ENCODE results near the gene WDR4. TPM values are rescaled to one million over a fixed set of nuclear protein-coding genes. Genes with fewer than 3 reads are reported as not detected.

The WDR4 gene
- total RNA-seq, 1 donor from 2014 or later: 5.7 TPM

GRCh38 chr21:42861311-42861847, 18.0 kb downstream of the WDR4 start:
- Histone ChIP-seq H3F3A (ENCODE audit: low read depth) (no peaks in the 10 kb centered on the region), H3K9ac (no peak overlapping the region), H3K27me3 (no peaks in the 10 kb centered on the region), H3K4me3 (no peak overlapping the region), H3K79me2 (ENCODE audit: low read depth) (peaks cover 31% of the 10 kb centered on the region), H3K4me2 (no peak overlapping the region), H2AFZ (replicated peaks) (no peak overlapping the region), H3K9me3 (ENCODE audit: low read depth) (no peaks in the 10 kb centered on the region), H3K27ac (no peak overlapping the region), H4K20me1 (ENCODE audit: low read depth) (peaks cover 10% of the 10 kb centered on the region), H3K36me3 (no peaks in the 10 kb centered on the region), H3K4me1 (no peaks in the 10 kb centered on the region)
- H3K27me3 Mint-ChIP-seq (ENCODE audit: insufficient read depth, low read depth): peaks cover 2% of the 10 kb centered on the region
- TF ChIP-seq EZH2phosphoT487 (IDR thresholded peaks at IDR 0.05) (no peak), EZH2 (IDR thresholded peaks at IDR 0.05) (no peak), CTCF (IDR thresholded peaks at IDR 0.05) (no peak)
- peaks cover 2% of the 10 kb centered on the region for H3K4me1 Mint-ChIP-seq
- H3K9me3 Mint-ChIP-seq: no peaks in the 10 kb centered on the region
- no peak for DNase-seq (ENCODE audit: low spot score)
- H3K27ac Mint-ChIP-seq: no peak overlapping the region
- H3K4me3 Mint-ChIP-seq: no peak overlapping the region
- H3K36me3 Mint-ChIP-seq: peaks cover 16% of the 10 kb centered on the region

- no peaks in the 10 kb centered on the region for H3K9me3 ChIP-seq (ENCODE audit: low read depth)
- Mint-ChIP-seq H3K4me3 (no peak overlapping the region), H3K36me3 (peaks cover 11% of the 10 kb centered on the region), H3K4me1 (peaks cover 2% of the 10 kb centered on the region), H3K27ac (no peak overlapping the region), H3K9me3 (no peaks in the 10 kb centered on the region), H3K27me3 (ENCODE audit: insufficient read depth, low read depth) (peaks cover 5% of the 10 kb centered on the region)
- no peak overlapping the region for H2AFZ ChIP-seq (replicated peaks)
- H3K36me3 ChIP-seq: no peaks in the 10 kb centered on the region
- H3K79me2 ChIP-seq (ENCODE audit: low read depth): peaks cover 22% of the 10 kb centered on the region
- no peak for TF ChIP-seq EZH2 (IDR thresholded peaks at IDR 0.05)
- TF ChIP-seq CTCF (IDR thresholded peaks at IDR 0.05): no peak
- TF ChIP-seq EZH2phosphoT487 (IDR thresholded peaks at IDR 0.05): no peak
- no peak overlapping the region for H3K4me3 ChIP-seq
- H3K27me3 ChIP-seq: no peaks in the 10 kb centered on the region
- H4K20me1 ChIP-seq (ENCODE audit: low read depth): peaks cover 10% of the 10 kb centered on the region
- no peak overlapping the region for H3K27ac ChIP-seq
- no peak overlapping the region for H3K9ac ChIP-seq
- DNase-seq (ENCODE audit: low spot score): no peak
- no peaks in the 10 kb centered on the region for H3K4me1 ChIP-seq
- no peak overlapping the region for H3K4me2 ChIP-seq
- H3F3A ChIP-seq (ENCODE audit: low read depth): no peaks in the 10 kb centered on the region
These were observed 19.0 kb downstream of the WDR4 start for GRCh38 chr21:42860345-42860744.

GRCh38 chr21:42859891-42860230, 19.5 kb downstream of the WDR4 start:
- Mint-ChIP-seq H3K9me3 (no peaks in the 10 kb centered on the region), H3K27ac (no peak overlapping the region), H3K36me3 (peaks cover 11% of the 10 kb centered on the region), H3K4me3 (no peak overlapping the region), H3K27me3 (ENCODE audit: insufficient read depth, low read depth) (peaks cover 5% of the 10 kb centered on the region), H3K4me1 (peaks cover 2% of the 10 kb centered on the region)
- Histone ChIP-seq H3K36me3 (no peaks in the 10 kb centered on the region), H3K9me3 (ENCODE audit: low read depth) (no peaks in the 10 kb centered on the region), H3K79me2 (ENCODE audit: low read depth) (peaks cover 17% of the 10 kb centered on the region), H4K20me1 (ENCODE audit: low read depth) (peaks cover 10% of the 10 kb centered on the region), H3K4me2 (no peak overlapping the region), H3K9ac (no peak overlapping the region), H2AFZ (replicated peaks) (no peak overlapping the region), H3K27me3 (no peaks in the 10 kb centered on the region), H3F3A (ENCODE audit: low read depth) (no peaks in the 10 kb centered on the region), H3K4me1 (no peaks in the 10 kb centered on the region), H3K27ac (no peak overlapping the region), H3K4me3 (no peak overlapping the region)
- no peak for TF ChIP-seq EZH2 (IDR thresholded peaks at IDR 0.05)
- no peak for TF ChIP-seq CTCF (IDR thresholded peaks at IDR 0.05)
- no peak for TF ChIP-seq EZH2phosphoT487 (IDR thresholded peaks at IDR 0.05)
- DNase-seq (ENCODE audit: low spot score): no peak
